CD4-positive, alpha-beta T cell treated with Interferon alpha-2 for 1 hour (primary cell): ENCODE results near the gene CRYBA2.

Experiments
- DNase-seq, 2 donors: peaks; one replicate each; pipeline ENCODE4 v3.0.0-alpha.2; 2020 to 2022

The CRYBA2 gene

GRCh38 chr2:219022616-219023015 is 29.4 kb upstream of the CRYBA2 start:
- no peak for DNase-seq

- no peak for DNase-seq
Measured at GRCh38 chr2:219022041-219022440, 28.8 kb upstream of the CRYBA2 start.

GRCh38 chr2:219021591-219021990 is 28.4 kb upstream of the CRYBA2 start:
- DNase-seq: no peak

- no peak for DNase-seq
Measured at GRCh38 chr2:219020604-219021365, 27.6 kb upstream of the CRYBA2 start.

GRCh38 chr2:219019436-219019835 is 26.2 kb upstream of the CRYBA2 start:
- DNase-seq: no peak

DNA sequence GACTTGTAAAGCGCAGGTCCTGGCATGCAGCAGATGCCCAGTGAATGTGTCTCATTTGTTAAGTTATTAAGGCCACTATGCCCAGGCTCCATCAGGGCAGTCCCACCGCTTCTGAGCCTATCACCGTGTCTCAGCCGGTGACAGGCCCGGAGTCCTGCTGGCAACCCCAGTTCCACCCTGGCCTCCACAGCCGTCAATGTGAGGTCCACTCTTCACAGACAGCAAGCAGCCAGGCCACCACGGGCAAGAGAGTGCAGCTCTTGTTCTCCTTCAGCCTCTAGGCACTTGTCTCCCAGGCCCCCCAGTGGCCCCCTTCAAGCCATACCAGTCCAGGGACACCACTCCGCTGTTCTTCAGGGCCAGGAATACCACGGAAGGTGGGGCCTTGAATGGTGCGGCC is 25.5 kb upstream of the CRYBA2 start:
- DNase-seq: no peak

- no peak for DNase-seq
Measured at GRCh38 chr2:219018286-219018685, 25.1 kb upstream of the CRYBA2 start.

GRCh38 chr2:219017201-219017931 is 24.1 kb upstream of the CRYBA2 start:
- DNase-seq: no peak

DNA sequence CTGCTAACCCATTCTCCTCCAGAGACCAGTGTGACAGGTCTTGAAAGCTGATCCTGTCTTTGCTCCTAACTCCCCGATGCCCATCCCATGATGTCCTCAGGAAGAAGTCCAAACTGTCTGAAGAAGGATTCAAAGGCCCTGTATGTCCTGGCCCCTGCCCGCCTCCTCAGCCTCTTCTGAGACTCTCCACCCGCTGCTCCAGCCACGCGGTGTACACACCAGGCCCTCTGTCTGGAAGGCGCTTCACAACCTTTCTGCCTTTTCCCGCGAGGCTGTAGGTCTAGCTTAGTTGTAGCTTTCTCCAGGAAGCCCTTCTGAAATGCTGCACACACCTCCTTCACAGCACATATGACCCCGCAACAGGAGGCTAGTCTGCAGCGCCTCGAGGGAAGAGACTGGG is 23.5 kb upstream of the CRYBA2 start:
- DNase-seq: no peak

GRCh38 chr2:219010873-219011272 is 17.7 kb upstream of the CRYBA2 start:
- no peak for DNase-seq

DNA sequence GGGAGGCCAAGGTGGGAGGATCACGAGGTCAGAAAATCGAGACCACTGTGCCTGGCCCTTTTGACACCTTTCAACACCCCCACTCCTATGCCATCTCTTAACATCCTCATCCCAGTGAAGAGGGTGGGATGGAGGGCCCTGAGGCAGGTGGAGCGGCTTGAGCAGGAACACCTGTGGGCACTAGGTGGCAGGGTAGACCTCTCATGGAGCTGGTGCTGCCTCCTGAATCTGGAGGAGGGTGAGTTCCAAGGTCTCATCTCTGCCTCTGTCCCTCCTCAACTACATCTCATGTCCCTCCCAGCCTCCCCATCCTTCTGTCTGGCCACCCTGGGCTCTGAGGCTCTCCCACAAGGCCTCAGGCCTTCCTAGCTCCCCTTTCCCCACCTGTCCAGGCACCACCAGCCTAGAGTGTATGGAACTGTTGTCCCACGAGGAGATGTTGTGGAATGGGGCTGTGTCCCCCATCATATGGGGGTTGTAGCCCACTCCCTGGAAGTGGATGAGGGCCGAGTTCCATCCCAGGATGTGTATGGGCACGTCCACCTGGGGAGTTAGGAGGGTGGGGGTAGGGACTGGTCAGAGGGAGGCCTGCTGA is 17.0 kb upstream of the CRYBA2 start:
- DNase-seq: no peak

GRCh38 chr2:219009294-219009693 is 16.1 kb upstream of the CRYBA2 start:
- no peak for DNase-seq

- DNase-seq: no peak
Measured at GRCh38 chr2:219003979-219004378, 10.8 kb upstream of the CRYBA2 start.

DNA sequence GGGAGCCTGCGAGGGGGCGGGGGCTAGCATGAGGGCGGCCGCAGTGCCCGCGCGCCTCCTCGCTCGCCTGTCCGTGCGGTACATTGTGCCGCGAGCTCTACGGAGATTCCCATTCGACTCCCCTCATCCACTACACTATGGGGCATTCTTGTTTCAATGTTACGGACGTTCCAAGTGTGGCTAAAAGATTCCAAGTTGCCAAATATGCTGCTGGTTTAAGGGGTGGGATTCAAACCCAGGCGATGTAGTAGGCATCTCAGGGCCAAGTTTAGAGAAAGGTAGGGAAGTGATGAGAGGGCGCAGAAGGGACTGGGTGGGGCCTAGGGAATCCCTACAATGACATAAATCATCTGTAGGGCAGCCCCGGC is 10.0 kb upstream of the CRYBA2 start:
- DNase-seq: no peak

- peak; percentile 12 to 42 for DNase-seq
Measured at GRCh38 chr2:219002395-219003266, 9.4 kb upstream of the CRYBA2 start.

DNA sequence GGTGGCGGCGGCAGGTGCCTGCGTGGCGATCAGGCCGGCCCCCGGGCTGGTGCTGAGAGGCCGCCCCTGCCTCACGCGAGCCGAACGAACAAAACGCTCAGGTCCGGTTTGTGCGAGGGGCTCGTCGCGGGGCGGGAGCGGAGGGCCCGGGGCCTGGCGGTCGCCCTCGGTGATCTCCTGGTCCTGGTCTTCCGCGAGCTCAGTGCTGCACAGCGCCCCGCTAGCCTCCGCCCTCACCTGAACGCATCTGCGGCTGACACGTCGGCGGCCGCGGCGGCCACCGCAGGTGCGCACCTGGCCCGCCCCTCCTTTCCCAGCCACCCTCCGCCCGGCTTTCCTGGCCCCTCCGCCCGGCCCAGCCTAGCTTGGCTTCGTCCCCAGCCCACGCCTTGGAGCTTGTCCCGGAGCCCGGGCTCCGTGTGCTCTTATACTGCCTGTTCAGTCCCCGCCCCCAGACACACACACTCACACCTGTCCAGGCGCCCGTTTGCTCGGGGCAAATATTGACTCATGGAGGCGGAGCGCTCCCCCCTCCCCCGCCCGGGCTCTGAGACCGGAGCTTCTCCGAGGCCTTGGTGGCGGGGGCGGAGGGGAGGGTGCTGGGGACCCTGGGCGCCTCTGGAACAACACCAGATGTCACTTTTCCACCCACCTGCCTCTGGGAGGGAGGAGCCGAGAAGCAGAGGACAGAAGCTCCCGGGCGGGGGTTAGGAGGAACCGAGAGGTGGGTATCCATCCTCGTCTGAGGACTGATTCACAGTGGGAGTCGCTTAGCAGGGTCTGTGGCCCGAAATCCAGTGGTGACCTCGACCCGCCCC is 8.6 kb upstream of the CRYBA2 start:
- no peak for DNase-seq

- no peak for DNase-seq
Measured at GRCh38 chr2:219001100-219001576, 7.9 kb upstream of the CRYBA2 start.

DNA sequence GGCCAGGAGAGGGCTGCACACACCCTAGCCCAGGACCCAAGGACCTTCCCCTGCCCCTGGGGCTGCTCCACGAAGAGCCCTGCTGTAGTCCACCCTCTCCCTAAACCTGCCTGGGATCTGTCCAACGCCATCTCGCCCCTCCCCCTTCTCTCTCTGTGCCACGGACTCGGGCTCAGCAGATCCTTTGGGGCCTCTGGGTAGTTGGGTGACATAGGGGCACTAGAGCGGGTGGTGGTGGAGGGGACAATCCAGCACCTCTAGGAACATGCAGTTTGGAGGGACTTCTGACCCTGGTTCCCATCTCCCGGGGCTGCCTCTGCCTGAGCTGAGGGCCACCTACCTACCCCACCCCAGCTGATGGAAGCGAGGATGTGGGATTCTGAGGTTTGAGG is 7.3 kb upstream of the CRYBA2 start:
- no peak for DNase-seq

DNA sequence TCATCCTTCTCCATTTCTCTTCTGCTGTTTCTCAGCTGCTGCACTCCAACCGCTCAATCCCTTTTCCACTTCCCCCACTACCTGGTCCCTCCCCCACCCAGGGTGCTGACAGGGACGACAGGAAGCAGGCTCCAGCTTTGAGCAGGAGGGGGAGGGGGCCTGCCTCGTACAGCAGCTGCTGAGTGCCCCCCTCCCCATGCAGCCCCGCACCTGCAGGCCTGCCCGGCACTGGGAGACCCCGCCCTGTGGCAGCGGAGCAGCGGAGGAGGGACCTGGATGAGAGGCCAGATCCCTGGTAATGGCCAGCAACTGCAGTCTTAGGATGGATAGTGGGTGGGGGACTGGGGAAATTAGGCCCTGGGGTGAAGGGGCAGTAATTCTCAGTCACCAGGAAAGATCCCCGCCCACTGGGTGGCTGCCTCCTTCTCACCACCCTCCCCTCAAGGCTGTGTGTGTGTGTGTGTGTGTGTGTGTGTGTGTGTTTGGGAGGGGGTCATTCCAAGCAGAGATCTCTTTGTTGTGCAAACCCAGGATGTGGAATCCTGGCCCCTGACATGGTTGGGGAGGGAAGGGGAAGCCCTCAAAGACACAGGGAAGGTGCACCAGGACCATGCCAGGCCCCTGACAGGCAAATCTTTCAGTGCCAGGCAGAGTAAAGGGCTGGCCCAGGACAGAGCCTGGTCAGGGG is 6.8 kb upstream of the CRYBA2 start:
- no peak for DNase-seq

- DNase-seq: no peak
Measured at GRCh38 chr2:218999021-218999880, 6.0 kb upstream of the CRYBA2 start.
